Myocyte (in vitro differentiated cells): Measurements from ENCODE around the gene NCOA1. TPM values are rescaled to one million over a fixed set of nuclear protein-coding genes. Genes with fewer than 3 reads are reported as not detected.

Experiments used
- DNase-seq: peaks from one replicate; pipeline ENCODE4 v3.0.0-alpha.2; 2012; ENCODE audit warnings: low read depth
- total RNA-seq: library from RNA; depleted of rRNA; stranded (reverse); fragments of >200 nt; gene quantifications from 2 replicates; pipeline ENCODE4 v1.2.3, GENCODE V29; 2014

Gene NCOA1
- total RNA-seq, 1 donor from 2014 or later, result 49.2 TPM

GRCh38 chr2:24819442-24820174 is 328.6 kb downstream of the NCOA1 start:
- DNase-seq, result no peak

- no peak for DNase-seq
These were observed 329.1 kb downstream of the NCOA1 start for GRCh38 chr2:24820175-24820513.

Other genes starting within 250 kb of the NCOA1 start
- gene ITSN2, start 130.7 kb upstream of the NCOA1 start, total RNA-seq, result 27.4 and 28.2 TPM in 2 replicates